MM.1S (cell line): ENCODE data around the gene ZNF254.
"Not testable (repeated sequence)": the region's sequence is repeated elsewhere in the genome, so short reads cannot be mapped to it uniquely, and the experiment has no call there.

ENCODE experiments used
- DNase-seq: peaks from one replicate; pipeline ENCODE4 v3.0.0-alpha.2; 2015
- H2AFZ ChIP-seq: fragments of 300-600 bp; sonication (generic); 2 replicates; pipeline ENCODE4 v1.6.0; 2016; ENCODE audit warnings: antibody characterized with exemption, low read length
- H3F3A ChIP-seq: fragments of 300-600 bp; sonication (generic); 2 replicates; pipeline ENCODE4 v1.6.1; 2016; ENCODE audit warnings: mild to moderate bottlenecking, antibody characterized with exemption, low read length, moderate library complexity, mixed read lengths; ENCODE audit not compliant: insufficient read depth
- H3K27ac ChIP-seq: fragments of 300-600 bp; sonication (generic); 2 replicates; pipeline ENCODE4 v1.5.1; 2016; ENCODE audit warnings: mild to moderate bottlenecking, low read length
- H3K27me3 ChIP-seq: fragments of 300-600 bp; sonication (generic); replicated peaks from 2 replicates; pipeline ENCODE4 v1.6.0; 2016; ENCODE audit warnings: low read length; ENCODE audit not compliant: insufficient read depth
- H3K36me3 ChIP-seq: fragments of 300-600 bp; sonication (generic); replicated peaks from 2 replicates; pipeline ENCODE4 v1.6.1; 2016; ENCODE audit warnings: mild to moderate bottlenecking, low read length, mixed read lengths; ENCODE audit not compliant: insufficient read depth
- H3K4me1 ChIP-seq: fragments of 300-600 bp; sonication (generic); 2 replicates; pipeline ENCODE4 v1.6.1; 2016; ENCODE audit warnings: low read length, mixed read lengths
- H3K4me2 ChIP-seq: fragments of 300-600 bp; sonication (generic); 2 replicates; pipeline ENCODE4 v1.6.0; 2016; ENCODE audit warnings: low read depth, low read length
- H3K4me3 ChIP-seq: fragments of 300-600 bp; sonication (generic); 2 replicates; pipeline ENCODE4 v1.5.1; 2016; ENCODE audit warnings: low read length, mixed read lengths
- H3K79me2 ChIP-seq: fragments of 300-600 bp; sonication (generic); 2 replicates; pipeline ENCODE4 v1.6.1; 2016; ENCODE audit warnings: mixed run types, low read length, mixed read lengths
- H3K9ac ChIP-seq: fragments of 300-600 bp; sonication (generic); 2 replicates; pipeline ENCODE4 v1.6.1; 2016; ENCODE audit warnings: low read length, mixed read lengths
- H3K9me2 ChIP-seq: fragments of 300-600 bp; sonication (generic); replicated peaks from 2 replicates; pipeline ENCODE4 v1.6.1; 2016; ENCODE audit warnings: mild to moderate bottlenecking, low read length, mixed read lengths; ENCODE audit not compliant: insufficient read depth
- H3K9me3 ChIP-seq: fragments of 300-600 bp; sonication (generic); replicated peaks from 2 replicates; pipeline ENCODE4 v1.6.1; 2016; ENCODE audit warnings: mild to moderate bottlenecking, low read length, mixed read lengths; ENCODE audit not compliant: insufficient read depth
- H4K20me1 ChIP-seq: fragments of 300-600 bp; sonication (generic); 2 replicates; pipeline ENCODE4 v1.6.1; 2016; ENCODE audit warnings: mild to moderate bottlenecking, low read length, moderate library complexity, mixed read lengths; ENCODE audit not compliant: insufficient read depth
- EZH2 ChIP-seq: fragments of 300-600 bp; sonication (generic); optimal IDR thresholded peaks from 2 replicates; pipeline ENCODE3; 2017; ENCODE audit warnings: low read depth, mild to moderate bottlenecking, antibody characterized with exemption, low read length, mixed read lengths
- EZH2phosphoT487 ChIP-seq: fragments of 300-600 bp; sonication (generic); IDR thresholded peaks from 2 replicates; pipeline ENCODE4 v1.6.1; 2018; ENCODE audit warnings: antibody characterized with exemption, low read length
- TF ChIP-seq, protein P1 (sequence below): fragments of 300-600 bp; sonication (generic); IDR thresholded peaks from 2 replicates; pipeline ENCODE4 v1.5.1; 2016; ENCODE audit warnings: antibody characterized with exemption, low read length, mixed read lengths

ZNF254 gene

GRCh38 chr19:24086974-24087595, at the start of gene ZNF254:
ZNF254 (plus strand) TSS chr19:24087187; CDS start chr19:24087308, 121 bp downstream.
- Histone ChIP-seq H3K4me3 (peak within 1 kb of the TSS; percentile 22; the same call in 1 of the 2 replicates), H3K4me2 (no peak within 1 kb of the TSS), H3K4me1 (no peaks in the 10 kb centered on the region), H3K27ac (no peak within 1 kb of the TSS), H4K20me1 (no peaks in the 10 kb centered on the region), H3K9ac (no peak within 1 kb of the TSS), H3K79me2 (no peaks in the 10 kb centered on the region), H2AFZ (no peak within 1 kb of the TSS), H3K36me3 (no peaks in the 10 kb centered on the region), H3K9me3 (no peaks in the 10 kb centered on the region), H3K9me2 (no peaks in the 10 kb centered on the region), H3F3A (no peaks in the 10 kb centered on the region), H3K27me3 (no peaks in the 10 kb centered on the region)
- no peak for DNase-seq
- TF ChIP-seq, protein P1, sequence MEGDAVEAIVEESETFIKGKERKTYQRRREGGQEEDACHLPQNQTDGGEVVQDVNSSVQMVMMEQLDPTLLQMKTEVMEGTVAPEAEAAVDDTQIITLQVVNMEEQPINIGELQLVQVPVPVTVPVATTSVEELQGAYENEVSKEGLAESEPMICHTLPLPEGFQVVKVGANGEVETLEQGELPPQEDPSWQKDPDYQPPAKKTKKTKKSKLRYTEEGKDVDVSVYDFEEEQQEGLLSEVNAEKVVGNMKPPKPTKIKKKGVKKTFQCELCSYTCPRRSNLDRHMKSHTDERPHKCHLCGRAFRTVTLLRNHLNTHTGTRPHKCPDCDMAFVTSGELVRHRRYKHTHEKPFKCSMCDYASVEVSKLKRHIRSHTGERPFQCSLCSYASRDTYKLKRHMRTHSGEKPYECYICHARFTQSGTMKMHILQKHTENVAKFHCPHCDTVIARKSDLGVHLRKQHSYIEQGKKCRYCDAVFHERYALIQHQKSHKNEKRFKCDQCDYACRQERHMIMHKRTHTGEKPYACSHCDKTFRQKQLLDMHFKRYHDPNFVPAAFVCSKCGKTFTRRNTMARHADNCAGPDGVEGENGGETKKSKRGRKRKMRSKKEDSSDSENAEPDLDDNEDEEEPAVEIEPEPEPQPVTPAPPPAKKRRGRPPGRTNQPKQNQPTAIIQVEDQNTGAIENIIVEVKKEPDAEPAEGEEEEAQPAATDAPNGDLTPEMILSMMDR, result no peak
- TF ChIP-seq EZH2phosphoT487 (no peak), EZH2 (no peak)

DNA sequence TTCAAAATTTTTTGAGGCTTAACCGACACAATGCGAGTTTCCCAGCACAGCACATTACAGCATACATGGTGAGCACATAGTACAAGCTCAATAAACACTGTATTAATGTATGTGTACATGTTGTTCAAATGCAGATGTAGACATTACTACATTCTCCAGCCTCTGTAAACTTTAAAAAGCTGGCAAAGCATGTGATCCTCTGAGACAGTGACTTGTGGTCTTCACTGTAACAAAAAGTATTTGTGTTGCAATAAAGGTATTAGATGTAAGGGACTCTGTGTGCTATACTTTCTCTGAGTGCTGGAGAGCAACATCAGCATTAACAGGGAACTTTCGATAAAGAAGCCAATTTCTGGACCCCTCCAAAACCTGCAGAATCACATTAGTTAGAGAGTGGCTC, 46.4 kb upstream of the ZNF254 start:
- Histone ChIP-seq H3K79me2 (no peaks in the 10 kb centered on the region), H3K27me3 (no peaks in the 10 kb centered on the region), H3K9me2 (no peaks in the 10 kb centered on the region), H3K36me3 (no peaks in the 10 kb centered on the region), H3K9me3 (no peaks in the 10 kb centered on the region), H3K9ac (no peak overlapping the region), H3F3A (no peaks in the 10 kb centered on the region), H3K4me3 (no peak overlapping the region), H3K4me1 (no peaks in the 10 kb centered on the region), H4K20me1 (no peaks in the 10 kb centered on the region), H3K4me2 (no peak overlapping the region), H3K27ac (no peak overlapping the region), H2AFZ (no peak overlapping the region)
- no peak for TF ChIP-seq EZH2phosphoT487
- no peak for DNase-seq

GRCh38 chr19:24041326-24041725, 45.7 kb upstream of the ZNF254 start:
- H3K36me3 ChIP-seq, H3K79me2 ChIP-seq, H3K9me3 ChIP-seq: not testable (repeated sequence)

DNA sequence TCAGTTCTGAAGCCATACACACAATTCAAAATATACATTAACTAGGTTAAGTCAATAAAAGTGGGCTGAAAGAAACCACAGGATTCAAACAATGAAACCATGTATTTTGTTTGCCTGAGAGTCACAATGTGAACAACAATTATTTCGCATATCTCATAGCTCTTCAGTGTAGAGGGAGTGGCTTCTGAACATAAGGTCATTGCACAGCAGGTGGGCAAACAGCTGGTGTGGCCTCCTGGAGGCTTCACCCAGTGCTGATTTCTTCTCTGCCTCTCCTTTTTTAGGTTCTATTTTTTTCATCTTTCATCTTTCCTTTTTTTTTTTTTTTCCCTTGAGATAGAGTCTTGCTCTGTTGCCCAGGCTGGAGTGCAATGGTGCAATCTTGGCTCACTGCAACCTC, 40.4 kb upstream of the ZNF254 start:
- DNase-seq, result no peak
- H3K36me3 ChIP-seq, result no peaks in the 10 kb centered on the region

More at GRCh38 chr19:24041326-24041725, 45.7 kb upstream of the ZNF254 start:
- H3K4me3 ChIP-seq, H3K9me2 ChIP-seq, H3K4me1 ChIP-seq, H2AFZ ChIP-seq, H3K27ac ChIP-seq, H3F3A ChIP-seq, H3K4me2 ChIP-seq, H3K27me3 ChIP-seq, DNase-seq, H4K20me1 ChIP-seq, H3K9ac ChIP-seq: not testable (repeated sequence)

More for the DNA sequence above, 40.4 kb upstream of the ZNF254 start:
- Histone ChIP-seq H3K4me3 (no peak overlapping the region), H3K27ac (no peak overlapping the region), H2AFZ (no peak overlapping the region), H3K9me3 (no peaks in the 10 kb centered on the region), H3K4me2 (no peak overlapping the region), H4K20me1 (no peaks in the 10 kb centered on the region), H3K4me1 (no peaks in the 10 kb centered on the region), H3K9ac (no peak overlapping the region), H3F3A (no peaks in the 10 kb centered on the region), H3K79me2 (no peaks in the 10 kb centered on the region), H3K9me2 (no peaks in the 10 kb centered on the region), H3K27me3 (no peaks in the 10 kb centered on the region)
- TF ChIP-seq, protein P1, result no peak
- TF ChIP-seq EZH2 (no peak), EZH2phosphoT487 (no peak)
